ENCODE data around the gene EIF4E2.
A peak's percentile ranks its signal among the peaks of the same experiment; 100 is the strongest.

EIF4E2 gene, protein sequence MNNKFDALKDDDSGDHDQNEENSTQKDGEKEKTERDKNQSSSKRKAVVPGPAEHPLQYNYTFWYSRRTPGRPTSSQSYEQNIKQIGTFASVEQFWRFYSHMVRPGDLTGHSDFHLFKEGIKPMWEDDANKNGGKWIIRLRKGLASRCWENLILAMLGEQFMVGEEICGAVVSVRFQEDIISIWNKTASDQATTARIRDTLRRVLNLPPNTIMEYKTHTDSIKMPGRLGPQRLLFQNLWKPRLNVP

GRCh38 chr2:232550354-232551249 lies at the start of gene EIF4E2, which contains the start of gene TIGD1:
Gene EIF4E2 (plus strand): TSS chr2:232550689. CDS start chr2:232550725, 36 bp downstream.
Gene TIGD1 (minus strand): TSS chr2:232550557. CDS start chr2:232549882, 675 bp downstream.
- peak; percentile 95 to 96 for ATAC-seq

DNA sequence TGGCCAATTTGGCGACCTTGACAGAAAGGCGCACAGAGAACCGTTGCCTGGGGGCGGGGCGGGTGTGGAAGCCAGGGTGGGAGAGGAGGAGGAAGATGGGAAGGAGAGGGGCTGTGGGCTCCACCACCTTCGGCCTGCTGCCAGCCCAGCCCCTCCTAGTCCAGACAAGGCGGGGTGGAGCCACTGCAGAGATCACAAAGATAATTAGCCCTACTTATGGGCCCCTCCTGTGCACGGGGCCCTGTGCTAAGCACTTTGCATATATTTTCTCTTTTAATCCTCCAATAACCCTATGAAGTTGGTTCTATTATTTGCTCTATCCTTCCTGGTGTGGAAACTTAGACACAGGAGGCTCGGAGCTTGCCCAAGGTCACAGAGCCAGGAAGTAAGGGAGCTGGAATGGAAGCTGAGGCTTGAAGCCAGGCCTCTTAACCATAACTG lies 49.1 kb upstream of the EIF4E2 start:
- no peak for ATAC-seq

DNA sequence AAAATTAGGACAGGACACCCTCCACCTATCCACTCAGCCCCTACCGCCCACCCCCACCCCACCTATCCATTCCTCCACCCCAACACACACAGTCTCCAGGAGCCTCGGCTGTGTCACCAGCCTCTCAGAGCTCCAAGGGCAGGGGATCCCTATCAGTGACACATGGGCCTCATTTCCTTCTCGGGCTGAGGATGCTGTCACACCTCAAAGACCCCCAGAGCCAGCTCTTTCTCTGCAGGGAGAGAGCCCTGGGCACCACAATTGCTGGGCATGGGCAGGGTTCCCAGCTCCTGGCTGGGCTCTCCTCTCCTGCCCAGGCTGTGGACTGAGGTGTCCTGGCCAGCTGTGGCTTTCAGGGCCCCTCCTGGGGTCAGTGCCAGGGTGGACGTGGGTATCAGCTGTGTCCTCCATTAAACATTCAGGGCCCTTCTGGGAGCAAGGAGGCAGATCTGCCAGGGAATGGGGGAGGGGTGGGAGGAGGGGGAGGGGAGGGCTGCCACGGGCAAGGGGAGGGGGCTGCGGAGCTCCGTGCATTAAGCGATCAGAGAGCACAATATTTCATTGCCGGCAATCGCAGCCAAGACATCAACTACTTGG lies 48.6 kb upstream of the EIF4E2 start:
- no peak for ATAC-seq

- no peak for ATAC-seq
These were observed 48.0 kb upstream of the EIF4E2 start for GRCh38 chr2:232502511-232502910.

DNA sequence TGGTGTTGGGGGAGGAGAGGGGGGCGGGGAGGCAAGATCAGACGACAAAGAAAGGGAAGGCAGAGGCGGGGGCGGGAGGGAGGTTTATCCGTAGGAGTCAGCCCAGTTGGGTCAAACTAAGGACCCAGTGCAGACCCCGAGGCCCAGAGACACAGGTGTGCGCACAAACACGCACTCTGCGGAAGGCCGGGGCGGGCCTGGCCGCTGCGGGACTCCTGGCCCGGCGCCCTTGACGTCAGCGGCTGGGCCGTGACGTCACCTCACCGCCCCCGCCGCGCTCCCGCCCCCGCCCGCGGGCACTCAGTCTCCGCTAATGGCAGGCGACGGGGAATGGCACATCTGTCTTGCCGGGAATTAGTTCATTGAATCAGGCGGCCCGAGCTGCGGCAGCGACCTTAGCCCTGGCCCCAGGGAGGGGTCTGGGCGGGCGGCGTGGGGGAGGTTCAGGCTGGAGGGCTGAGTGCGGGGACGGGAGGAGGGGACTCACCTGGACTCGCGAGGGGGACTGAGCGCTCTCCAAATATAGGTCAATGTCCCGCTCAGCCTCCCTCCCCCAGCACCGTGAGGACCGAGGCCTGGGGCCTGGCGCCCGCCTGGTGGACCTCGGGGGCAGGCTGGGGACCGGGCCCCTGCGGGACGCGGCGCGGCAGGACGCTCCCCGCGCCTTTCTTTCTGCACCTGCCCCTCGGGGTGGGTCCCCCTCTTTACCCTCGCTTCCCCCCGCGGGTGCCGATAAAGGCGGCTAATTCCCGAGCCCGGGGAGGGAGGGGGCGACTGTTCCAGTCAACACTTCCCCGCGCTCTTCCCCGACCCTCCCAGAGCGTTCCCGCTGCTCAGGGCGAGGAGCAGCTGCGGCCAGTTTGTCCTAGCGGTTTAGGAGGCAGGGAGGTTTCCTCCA lies 47.3 kb upstream of the EIF4E2 start:
- ATAC-seq: peak in 1 of 2 donors; percentile 24

- ATAC-seq: no peak
These were observed 46.6 kb upstream of the EIF4E2 start for GRCh38 chr2:232503809-232504323.

- no peak for ATAC-seq
These were observed 46.1 kb upstream of the EIF4E2 start for GRCh38 chr2:232504438-232504837.

- no peak for ATAC-seq
These were observed 44.6 kb upstream of the EIF4E2 start for GRCh38 chr2:232505856-232506255.

GRCh38 chr2:232506709-232507108 lies 43.8 kb upstream of the EIF4E2 start:
- ATAC-seq: no peak

DNA sequence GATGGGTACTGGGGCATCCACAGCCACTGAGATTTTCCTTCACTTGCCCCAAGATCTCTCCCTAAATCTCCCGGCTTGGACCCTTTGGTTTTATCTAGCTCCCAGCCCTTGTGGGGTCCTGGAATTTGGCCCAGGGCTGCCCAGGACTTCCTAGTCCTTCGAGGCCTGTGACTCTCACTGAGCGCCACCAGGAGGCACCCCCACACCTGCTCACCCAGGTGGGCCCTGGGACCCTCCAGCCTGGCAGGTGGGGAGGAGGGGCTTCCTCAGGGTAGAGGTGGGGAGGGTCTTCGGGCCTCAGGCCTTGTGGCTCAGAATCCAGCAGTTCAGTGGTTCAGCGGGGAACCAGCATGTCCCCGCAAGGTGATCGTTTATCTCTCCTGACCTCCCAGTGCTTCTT lies 42.2 kb upstream of the EIF4E2 start:
- no peak for ATAC-seq

- ATAC-seq: no peak
These were observed 39.1 kb upstream of the EIF4E2 start for GRCh38 chr2:232511336-232511890.

DNA sequence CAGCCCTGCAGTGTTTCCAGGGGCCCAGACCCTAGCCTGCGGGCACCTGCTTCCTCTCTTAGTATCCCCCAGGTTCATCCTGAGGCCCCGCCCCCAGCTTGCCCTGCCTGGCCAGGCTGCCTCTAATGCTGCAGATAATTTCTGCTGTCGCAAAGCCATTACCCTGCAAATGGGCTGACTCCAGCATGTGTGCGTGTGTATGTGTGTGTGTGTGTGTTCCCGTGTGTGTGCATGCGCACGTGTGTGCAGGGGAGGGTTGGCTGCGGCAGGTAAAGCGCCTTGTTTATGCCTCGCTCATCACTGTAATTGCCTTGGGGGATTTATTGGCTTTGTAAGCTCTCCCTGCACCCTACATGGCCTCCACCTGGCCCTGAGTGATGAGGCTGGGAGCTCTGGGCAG lies 37.9 kb upstream of the EIF4E2 start:
- no peak for ATAC-seq

DNA sequence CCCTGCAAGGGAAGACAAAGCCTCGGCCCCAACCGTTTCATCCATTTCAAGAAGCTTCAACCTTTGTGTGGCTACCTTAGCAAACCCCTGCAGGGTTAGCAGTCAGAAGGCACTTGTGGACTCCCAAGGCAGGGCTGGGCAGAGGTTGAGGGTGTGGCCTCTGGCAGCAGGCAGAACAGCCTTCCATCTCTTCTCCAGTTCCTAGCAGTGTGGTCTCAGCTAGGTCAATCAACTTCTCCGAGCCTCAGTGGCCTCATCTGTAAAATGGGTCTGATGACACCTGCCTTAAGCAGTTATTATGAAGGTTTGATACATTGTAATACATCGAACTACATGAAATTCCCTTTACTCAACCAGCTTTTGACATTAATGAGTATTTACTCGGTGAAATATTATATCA lies 37.1 kb upstream of the EIF4E2 start:
- ATAC-seq: no peak

DNA sequence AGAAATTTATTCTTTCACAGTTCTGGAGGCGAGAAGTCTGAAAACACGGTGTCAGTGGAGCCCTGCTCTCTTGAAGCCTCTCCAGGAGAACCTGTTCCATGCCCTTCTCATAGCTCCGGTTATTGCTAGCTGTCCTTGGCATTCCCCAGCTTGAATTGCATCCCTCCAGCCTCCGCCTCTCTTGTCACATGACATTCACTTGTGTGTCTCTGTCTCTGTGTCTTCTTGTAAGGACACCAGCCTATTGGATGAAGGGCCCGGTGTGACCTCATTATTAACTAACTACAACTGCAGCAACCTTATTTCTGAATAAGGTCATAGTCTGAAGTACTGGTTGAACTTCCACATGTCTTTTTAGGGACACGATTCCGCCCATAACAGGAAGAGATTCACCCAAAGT lies 34.9 kb upstream of the EIF4E2 start:
- no peak for ATAC-seq

- no peak for ATAC-seq
These were observed 33.9 kb upstream of the EIF4E2 start for GRCh38 chr2:232516551-232516950.

GRCh38 chr2:232518844-232519243 lies 31.6 kb upstream of the EIF4E2 start:
- ATAC-seq: no peak

DNA sequence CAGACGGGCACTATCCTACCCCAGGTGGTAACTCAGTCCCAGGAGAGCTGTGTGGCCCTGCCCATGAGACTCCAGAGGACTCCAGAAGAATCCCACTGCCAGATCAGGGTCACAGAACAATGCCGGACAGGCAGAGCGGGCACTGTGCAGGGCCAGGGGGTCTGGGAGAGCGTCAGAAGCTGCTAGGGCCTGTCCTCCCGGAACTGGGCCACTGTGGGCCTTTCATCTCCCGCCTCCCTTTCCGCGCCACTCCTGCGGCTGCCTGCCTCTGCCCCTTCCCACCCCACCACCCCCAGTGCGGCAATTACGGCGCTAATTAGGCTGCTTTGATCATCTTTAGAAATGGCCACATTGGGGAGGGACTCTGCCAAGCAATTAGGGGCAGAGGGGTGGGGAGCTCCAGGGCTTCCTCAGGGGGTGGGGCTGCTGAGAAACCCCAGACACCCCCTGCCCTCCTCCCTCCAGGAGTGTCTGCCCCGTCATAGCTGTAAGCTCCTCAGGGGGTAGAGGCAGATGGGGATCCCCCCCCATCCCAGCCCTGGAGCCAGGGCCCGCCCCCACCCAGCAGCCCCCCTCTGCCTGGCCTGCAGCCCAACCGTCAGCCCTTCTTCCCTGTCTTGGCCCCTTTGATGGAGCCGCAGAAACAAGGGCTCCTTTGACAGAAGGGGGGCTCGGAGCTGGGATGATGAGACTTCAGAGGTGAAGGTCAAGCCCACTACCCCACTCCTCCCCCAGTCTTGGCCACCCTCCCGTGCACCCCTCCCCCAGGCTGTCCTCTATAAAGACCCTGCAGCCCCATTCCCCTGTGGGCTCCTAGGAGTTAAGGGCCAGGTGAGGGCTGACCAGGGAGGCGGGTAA lies 30.7 kb upstream of the EIF4E2 start, which contains the start of gene PRSS56:
Gene PRSS56, plus strand, starts transcription at position 808 of the 858 bp plus-strand sequence. CDS start 211 bp downstream, outside the sequence.
- ATAC-seq: no peak

DNA sequence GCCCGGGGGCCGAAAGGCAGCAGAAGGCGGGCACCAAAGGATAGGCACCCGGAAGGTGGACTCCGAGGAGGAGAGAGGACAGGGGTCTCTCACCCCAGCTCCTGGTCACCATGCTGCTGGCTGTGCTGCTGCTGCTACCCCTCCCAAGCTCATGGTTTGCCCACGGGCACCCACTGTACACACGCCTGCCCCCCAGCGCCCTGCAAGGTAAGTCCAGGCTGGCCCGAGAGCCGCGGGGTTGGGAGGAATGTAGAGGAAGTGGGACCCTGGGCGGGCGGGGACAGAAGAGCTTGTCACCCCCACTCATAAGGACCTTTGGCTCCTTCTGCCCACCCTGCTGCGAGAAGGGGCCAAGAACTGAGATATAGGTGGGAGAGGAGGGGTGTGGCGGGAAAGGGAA lies 30.0 kb upstream of the EIF4E2 start:
- ATAC-seq: no peak

DNA sequence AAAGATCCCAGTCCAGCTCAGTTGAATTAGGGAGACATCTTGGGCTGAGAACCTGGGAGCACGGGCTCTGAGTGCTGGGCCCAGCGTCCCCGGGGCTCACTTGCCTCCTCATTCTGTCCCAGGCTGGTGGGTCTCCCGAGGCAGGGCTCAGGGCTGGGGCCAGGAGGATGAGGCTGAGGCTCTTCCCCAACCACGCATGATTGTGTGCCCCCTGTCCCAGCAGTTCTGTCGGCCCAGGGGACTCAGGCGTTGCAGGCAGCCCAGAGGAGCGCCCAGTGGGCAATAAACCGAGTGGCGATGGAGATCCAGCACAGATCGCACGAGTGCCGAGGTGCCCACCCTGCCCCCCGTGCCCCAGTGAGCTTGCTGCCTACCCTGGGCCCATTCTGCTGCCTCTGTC lies 29.4 kb upstream of the EIF4E2 start:
- ATAC-seq: no peak

DNA sequence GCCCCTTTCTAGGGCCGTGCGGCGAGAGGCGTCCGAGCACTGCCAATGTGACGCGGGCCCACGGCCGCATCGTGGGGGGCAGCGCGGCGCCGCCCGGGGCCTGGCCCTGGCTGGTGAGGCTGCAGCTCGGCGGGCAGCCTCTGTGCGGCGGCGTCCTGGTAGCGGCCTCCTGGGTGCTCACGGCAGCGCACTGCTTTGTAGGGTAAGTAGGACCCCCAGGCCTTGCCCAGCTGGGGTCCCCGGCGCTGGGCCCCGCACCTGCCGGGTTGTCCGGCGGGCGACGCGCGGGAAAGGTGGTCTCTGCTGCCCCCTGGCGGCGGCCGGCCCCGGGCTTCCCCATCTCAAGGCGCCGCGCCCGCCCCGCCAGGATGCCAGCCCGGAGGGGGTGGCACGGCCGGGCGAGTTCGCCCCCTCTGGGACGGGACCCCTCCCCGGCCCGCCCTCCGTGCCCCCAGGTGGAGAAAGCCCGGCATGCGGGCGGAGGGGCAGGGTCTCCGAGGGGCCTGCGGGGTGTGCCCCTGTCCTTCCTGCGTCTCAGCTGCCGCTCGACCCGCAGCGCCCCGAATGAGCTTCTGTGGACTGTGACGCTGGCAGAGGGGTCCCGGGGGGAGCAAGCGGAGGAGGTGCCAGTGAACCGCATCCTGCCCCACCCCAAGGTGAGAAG lies 28.4 kb upstream of the EIF4E2 start:
- ATAC-seq: peak; percentile 66 to 71

Measured in activated CD4-positive, CD25-positive, alpha-beta regulatory T cell treated with anti-CD3 and anti-CD28 coated beads, Interleukin-2, amount 50 U/mL, for 24 hours (primary cell).